GM23248 (cell line): ENCODE data around the gene SLC5A4. TPM values are rescaled to one million over a fixed set of nuclear protein-coding genes. Genes with fewer than 3 reads are reported as not detected.

Experiments
- DNase-seq: peaks from one replicate; pipeline ENCODE4 v3.0.0-alpha.2; 2015
- H2AFZ ChIP-seq: fragments of 200-600 bp; sonication (generic); 2 replicates; pipeline ENCODE4 v1.6.1; 2016; ENCODE audit warnings: antibody characterized with exemption
- H3F3A ChIP-seq: fragments of 200-600 bp; sonication (generic); 2 replicates; pipeline ENCODE4 v1.6.1; 2016; ENCODE audit warnings: mild to moderate bottlenecking, antibody characterized with exemption, mixed run types; ENCODE audit not compliant: insufficient read depth
- H3K27ac ChIP-seq: fragments of 200-600 bp; sonication (generic); 2 replicates; pipeline ENCODE4 v1.5.1; 2016; ENCODE audit warnings: mild to moderate bottlenecking
- H3K27me3 ChIP-seq: fragments of 200-600 bp; sonication (generic); replicated peaks from 2 replicates; pipeline ENCODE4 v1.6.1; 2016; ENCODE audit warnings: mild to moderate bottlenecking; ENCODE audit not compliant: insufficient read depth
- H3K36me3 ChIP-seq: fragments of 200-600 bp; sonication (generic); 2 replicates; pipeline ENCODE4 v1.6.1; 2016; ENCODE audit warnings: low read depth, mild to moderate bottlenecking
- H3K4me1 ChIP-seq: fragments of 200-600 bp; sonication (generic); 2 replicates; pipeline ENCODE4 v1.6.1; 2016; ENCODE audit warnings: mild to moderate bottlenecking; ENCODE audit not compliant: insufficient read depth
- H3K4me2 ChIP-seq: fragments of 200-600 bp; sonication (generic); one replicate; pipeline ENCODE4 v1.6.1; 2016; ENCODE audit warnings: mild to moderate bottlenecking; ENCODE audit not compliant: unreplicated experiment
- H3K4me3 ChIP-seq: fragments of 200-600 bp; sonication (generic); 2 replicates; pipeline ENCODE4 v1.5.1; 2016; ENCODE audit warnings: mild to moderate bottlenecking
- H3K79me2 ChIP-seq: fragments of 200-600 bp; sonication (generic); 2 replicates; pipeline ENCODE4 v1.6.1; 2016; ENCODE audit warnings: mild to moderate bottlenecking; ENCODE audit not compliant: insufficient read depth
- H3K9ac ChIP-seq: fragments of 200-600 bp; sonication (generic); 2 replicates; pipeline ENCODE4 v1.6.1; 2016; ENCODE audit warnings: mild to moderate bottlenecking
- H3K9me2 ChIP-seq: fragments of 200-600 bp; sonication (generic); 2 replicates; pipeline ENCODE4 v1.6.1; 2016; ENCODE audit warnings: mixed run types, mild to moderate bottlenecking, moderate library complexity; ENCODE audit not compliant: insufficient read depth
- H3K9me3 ChIP-seq: fragments of 200-600 bp; sonication (generic); one replicate; pipeline ENCODE4 v1.6.1; 2017; ENCODE audit warnings: low read depth
- H4K20me1 ChIP-seq: fragments of 200-600 bp; sonication (generic); 2 replicates; pipeline ENCODE4 v1.6.0; 2016; ENCODE audit not compliant: insufficient read depth
- EZH2 ChIP-seq: fragments of 200-600 bp; sonication (generic); IDR thresholded peaks from 2 replicates; pipeline ENCODE4 v1.6.1; 2018; ENCODE audit warnings: antibody characterized with exemption, mild to moderate bottlenecking; ENCODE audit not compliant: insufficient read depth, poor library complexity, severe bottlenecking
- EZH2phosphoT487 ChIP-seq: fragments of 200-600 bp; sonication (generic); IDR thresholded peaks from 2 replicates; pipeline ENCODE4 v1.6.1; 2018; ENCODE audit warnings: antibody characterized with exemption, moderate library complexity, mild to moderate bottlenecking, low read depth; ENCODE audit not compliant: insufficient read depth
- WGBS, 2 experiments: methylation state at CpG; one replicate each; pipeline ENCODE4 v1.1.6; 2015 to 2017; ENCODE audit warnings: low lambda C conversion rate in 2 of 2, low coverage in 1 of 2; ENCODE audit errors: missing lambda C conversion rate in 2 of 2; 5-methylcytosine and 5-hydroxymethylcytosine counted together
- in situ Hi-C: fragments of 300-500 bp; cut with MboI; formaldehyde crosslinking; loops from 2 replicates; pipeline ENCODE4 v1.15.0; 2020
- polyA plus RNA-seq: library from polyadenylated mRNA; unstranded; fragments of >200 nt; fragmentation: Nextera tagmentation; extraction: Ambion mirVana; gene quantifications from 2 replicates; pipeline ENCODE4 v1.2.1, GENCODE V29; 2016
- total RNA-seq: library from RNA; depleted of rRNA; stranded (reverse); fragments of >200 nt; shearing (Covaris generic); gene quantifications from 2 replicates; pipeline ENCODE4 v1.2.3, GENCODE V29; 2014

Gene SLC5A4
- total and polyA plus RNA-seq, 2 experiments from 2014 or later: not detected

- no peak for DNase-seq
- Histone ChIP-seq H3K36me3 (no peaks in the 10 kb centered on the region), H2AFZ (no peak overlapping the region), H4K20me1 (no peaks in the 10 kb centered on the region), H3K9me2 (no peaks in the 10 kb centered on the region), H3K27me3 (peaks cover 5% of the 10 kb centered on the region; the same call in 1 of the 2 replicates), H3K4me3 (no peak overlapping the region), H3K9ac (no peak overlapping the region), H3K9me3 (no peaks in the 10 kb centered on the region), H3K4me2 (no peak overlapping the region), H3F3A (no peaks in the 10 kb centered on the region), H3K27ac (no peak overlapping the region), H3K79me2 (no peaks in the 10 kb centered on the region), H3K4me1 (no peaks in the 10 kb centered on the region)
- TF ChIP-seq EZH2phosphoT487 (no peak), EZH2 (no peak)
- in situ Hi-C loops: no loop called here
- whole genome bisulfite sequencing, 2 experiments: 29 to 46% methylated on average over 4 of the region's 4 CpGs
These were observed 47.1 kb downstream of the SLC5A4 start for GRCh38 chr22:32207971-32208480.

- H3K79me2 ChIP-seq: no peaks in the 10 kb centered on the region
- TF ChIP-seq EZH2phosphoT487 (no peak), EZH2 (no peak)
- no peak overlapping the region for H3K4me3 ChIP-seq
- H3K4me1 ChIP-seq: no peaks in the 10 kb centered on the region
- no peaks in the 10 kb centered on the region for H4K20me1 ChIP-seq
- H3K9me2 ChIP-seq: no peaks in the 10 kb centered on the region
- no peak overlapping the region for H2AFZ ChIP-seq
- no peaks in the 10 kb centered on the region for H3F3A ChIP-seq
- H3K4me2 ChIP-seq: no peak overlapping the region
- H3K27ac ChIP-seq: no peak overlapping the region
- H3K27me3 ChIP-seq: peaks cover 6% of the 10 kb centered on the region; the same call in 1 of the 2 replicates
- DNase-seq: peak; percentile 33
- H3K9me3 ChIP-seq: no peaks in the 10 kb centered on the region
- 75% methylated on average over 20 to 22 of the region's 22 CpGs for WGBS, 2 experiments
- in situ Hi-C loops: no loop called here
- H3K9ac ChIP-seq: no peak overlapping the region
- no peaks in the 10 kb centered on the region for H3K36me3 ChIP-seq
These were observed 48.1 kb downstream of the SLC5A4 start for GRCh38 chr22:32206774-32207758.

GRCh38 chr22:32205974-32206773 is 49.0 kb downstream of the SLC5A4 start:
- TF ChIP-seq EZH2phosphoT487 (no peak), EZH2 (no peak)
- no peak for DNase-seq
- no peak overlapping the region for H3K4me2 ChIP-seq
- in situ Hi-C loops: no loop called here
- no peak overlapping the region for H3K4me3 ChIP-seq
- H3K9ac ChIP-seq: no peak overlapping the region
- no peaks in the 10 kb centered on the region for H3K79me2 ChIP-seq
- peaks cover 6% of the 10 kb centered on the region for H3K27me3 ChIP-seq
- H3F3A ChIP-seq: no peaks in the 10 kb centered on the region
- H3K36me3 ChIP-seq: no peaks in the 10 kb centered on the region
- no peaks in the 10 kb centered on the region for H4K20me1 ChIP-seq
- no peaks in the 10 kb centered on the region for H3K9me2 ChIP-seq
- H2AFZ ChIP-seq: no peak overlapping the region
- no peak overlapping the region for H3K27ac ChIP-seq
- 68 to 69% methylated on average over 25 to 30 of the region's 30 CpGs for WGBS, 2 experiments
- H3K4me1 ChIP-seq: no peaks in the 10 kb centered on the region
- no peaks in the 10 kb centered on the region for H3K9me3 ChIP-seq
